ENCODE results near the gene SDHB. TPM values are rescaled to one million over a fixed set of nuclear protein-coding genes. Genes with fewer than 3 reads are reported as not detected.

Gene SDHB
- total RNA-seq, 2 experiments from 2014 or later: 105 to 106 TPM

GRCh38 chr1:16970132-16970910 lies 83.5 kb downstream of the SDHB start:
- no peak for DNase-seq (ENCODE audit: low spot score)
- TSS peak; percentile 57 for BruUV-seq (replicated peaks)
- TF ChIP-seq EZH2phosphoT487 (IDR thresholded peaks at IDR 0.05; ENCODE audit: borderline replicate concordance, low read depth, low read length) (no peak), CTCF (conservative IDR thresholded peaks at IDR 0.05; ENCODE audit: low read length) (no peak)
- Histone ChIP-seq H3K4me3 (ENCODE audit: low read depth, low read length, poor library complexity, severe bottlenecking) (no peak overlapping the region), H3K9me2 (ENCODE audit: insufficient read depth, low read length) (no peaks in the 10 kb centered on the region), H3K36me3 (ENCODE audit: insufficient read depth, low read length) (peaks cover 5% of the 10 kb centered on the region; the same call in 1 of the 2 replicates), H3K4me2 (ENCODE audit: low read length) (no peak overlapping the region), H3K79me2 (ENCODE audit: insufficient read depth, low read depth, low read length) (no peaks in the 10 kb centered on the region), H3K4me1 (ENCODE audit: insufficient read depth, low read length, poor library complexity, severe bottlenecking) (no peaks in the 10 kb centered on the region), H3K27ac (ENCODE audit: low read depth, low read length, poor library complexity, severe bottlenecking) (no peak overlapping the region), H2AFZ (ENCODE audit: low read length) (no peak overlapping the region), H4K20me1 (ENCODE audit: insufficient read depth, low read length) (no peaks in the 10 kb centered on the region), H3K9me3 (ENCODE audit: low read length) (no peaks in the 10 kb centered on the region)
- CTCF ChIA-PET (ENCODE audit: unreplicated experiment): no interaction called here
- intact Hi-C loops (cut with micrococcal nuclease; ENCODE audit: unreplicated experiment): no loop called here
- POLR2A ChIA-PET: interaction anchor here (0.7 kb wide), 1 partner anchor 58 kb away, joined by 3 read pairs; no protein-coding TSS in a partner anchor

GRCh38 chr1:16969651-16970050 lies 84.2 kb downstream of the SDHB start:
- no peak overlapping the region for H2AFZ ChIP-seq (ENCODE audit: low read length)
- no TSS peak for BruUV-seq (replicated peaks)

More at GRCh38 chr1:16969651-16970050, 84.2 kb downstream of the SDHB start:
- Histone ChIP-seq H4K20me1 (ENCODE audit: insufficient read depth, low read length) (no peaks in the 10 kb centered on the region), H3K27ac (ENCODE audit: low read depth, low read length, poor library complexity, severe bottlenecking) (no peak overlapping the region), H3K9me3 (ENCODE audit: low read length) (no peaks in the 10 kb centered on the region), H3K4me3 (ENCODE audit: low read depth, low read length, poor library complexity, severe bottlenecking) (no peak overlapping the region), H3K79me2 (ENCODE audit: insufficient read depth, low read depth, low read length) (no peaks in the 10 kb centered on the region), H3K36me3 (ENCODE audit: insufficient read depth, low read length) (peaks cover 5% of the 10 kb centered on the region; the same call in 1 of the 2 replicates), H3K4me1 (ENCODE audit: insufficient read depth, low read length, poor library complexity, severe bottlenecking) (no peaks in the 10 kb centered on the region), H3K4me2 (ENCODE audit: low read length) (no peak overlapping the region), H3K9me2 (ENCODE audit: insufficient read depth, low read length) (no peaks in the 10 kb centered on the region)
- CTCF ChIA-PET (ENCODE audit: unreplicated experiment): no interaction called here
- no peak for TF ChIP-seq EZH2phosphoT487 (IDR thresholded peaks at IDR 0.05; ENCODE audit: borderline replicate concordance, low read depth, low read length)
- TF ChIP-seq CTCF (conservative IDR thresholded peaks at IDR 0.05; ENCODE audit: low read length): no peak
- POLR2A ChIA-PET: interaction anchor here (0.7 kb wide), 1 partner anchor 59 kb away, joined by 3 read pairs; no protein-coding TSS in a partner anchor
- DNase-seq (ENCODE audit: low spot score): no peak
- intact Hi-C loops (cut with micrococcal nuclease; ENCODE audit: unreplicated experiment): no loop called here
